GM21360 (cell line): ENCODE results near the gene UBA1.

ENCODE experiments used
- ATAC-seq: cut with Tn5 transposase; IDR thresholded peaks from one replicate; pipeline ENCODE4 v1.9.1; 2021; ENCODE audit warnings: mild to moderate bottlenecking, moderate library complexity; ENCODE audit not compliant: unreplicated experiment

The UBA1 gene

GRCh38 chrX:47187106-47187677 is 6.4 kb upstream of the UBA1 start:
- ATAC-seq = no peak

DNA sequence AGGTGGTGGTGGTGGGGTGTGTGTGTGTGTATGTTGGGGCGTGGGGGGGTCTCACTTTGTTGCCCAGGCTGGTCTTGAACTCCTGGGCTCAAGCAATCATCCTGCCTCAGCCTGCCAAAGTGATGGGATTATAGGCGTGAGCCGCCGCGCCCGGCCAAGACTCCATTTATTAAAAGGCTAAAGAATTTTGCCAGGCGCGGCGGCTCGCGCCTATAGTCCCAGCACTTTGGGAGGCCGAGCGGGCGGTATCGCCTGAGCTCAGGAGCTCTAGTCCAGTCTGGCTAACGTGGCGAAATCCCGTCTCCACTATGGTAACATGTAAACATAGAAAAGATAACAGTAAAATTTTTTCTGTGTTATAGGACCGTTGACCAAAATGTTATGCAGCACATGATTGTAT is 3.7 kb upstream of the UBA1 start:
- no peak for ATAC-seq

GRCh38 chrX:47190445-47191269 is 3.0 kb upstream of the UBA1 start:
- ATAC-seq = peak; percentile 45

DNA sequence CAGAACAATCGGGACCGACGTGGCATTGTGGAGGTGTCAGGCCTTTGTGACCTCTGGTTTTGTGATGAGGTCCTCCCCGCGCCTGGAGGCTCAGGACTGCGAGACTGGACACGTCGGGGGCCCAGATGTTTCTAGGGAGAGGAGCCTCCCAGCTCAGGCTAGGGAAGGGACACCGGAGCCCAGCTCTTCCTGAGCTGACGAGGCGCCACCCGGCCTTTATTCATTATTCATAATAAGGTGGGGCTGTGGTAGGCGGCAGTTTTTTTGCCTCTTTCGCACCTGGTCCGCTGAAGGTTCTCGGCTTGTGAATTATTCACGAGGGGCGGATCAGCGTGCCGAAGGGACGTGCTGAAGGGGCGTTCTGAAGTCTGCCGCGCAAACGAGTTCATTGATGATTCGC is 2.3 kb upstream of the UBA1 start:
- no peak for ATAC-seq

DNA sequence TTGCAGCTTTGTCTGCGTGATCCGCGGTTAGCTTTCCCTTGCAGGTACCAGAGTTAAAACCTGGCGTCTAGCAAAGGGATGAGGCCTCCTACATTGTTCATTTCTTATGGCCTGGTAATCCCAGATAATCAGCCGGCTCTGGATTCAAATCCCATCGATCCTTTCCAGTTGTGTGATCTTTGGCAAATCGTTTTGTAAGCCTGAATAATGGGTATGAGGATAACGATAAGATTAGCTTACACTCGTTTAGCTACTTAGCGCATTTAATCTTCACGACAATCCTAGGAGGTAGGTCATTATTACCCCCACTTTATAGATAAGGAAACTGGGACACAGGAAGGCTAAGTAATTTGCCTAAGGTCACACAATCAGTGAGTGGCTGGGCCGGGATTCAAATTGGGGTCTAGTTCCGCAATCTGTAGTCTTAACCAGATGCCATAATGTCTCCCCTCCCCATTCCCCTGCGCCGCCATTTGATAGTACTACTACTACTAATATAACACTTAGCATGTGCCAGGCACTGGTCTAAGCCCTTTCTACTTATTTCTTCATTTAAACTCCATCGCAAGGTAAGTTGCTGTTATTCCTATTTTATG is 1.7 kb upstream of the UBA1 start:
- no peak for ATAC-seq

GRCh38 chrX:47194194-47194787 is 662 bp downstream of the UBA1 start:
- ATAC-seq = no peak

DNA sequence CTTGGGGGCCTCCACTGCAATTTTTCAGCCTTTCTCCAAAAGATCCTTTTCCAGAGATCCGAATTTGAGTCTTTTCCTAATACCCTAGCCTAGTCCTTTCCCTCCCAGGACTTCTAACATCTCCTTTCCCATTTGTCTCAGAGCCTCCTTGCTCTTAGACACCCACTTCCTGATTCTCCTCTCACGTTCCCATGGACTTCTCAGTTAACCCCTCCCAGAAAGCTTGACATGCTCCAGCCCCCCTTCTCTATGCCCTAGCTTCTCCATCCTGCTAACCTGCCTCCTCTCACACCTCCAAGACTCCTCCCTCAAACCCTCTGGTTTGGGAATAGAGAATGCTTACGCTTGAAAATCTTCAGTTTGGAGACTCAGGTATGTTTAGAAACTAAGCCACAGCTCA is 2.5 kb downstream of the UBA1 start:
- ATAC-seq = no peak

DNA sequence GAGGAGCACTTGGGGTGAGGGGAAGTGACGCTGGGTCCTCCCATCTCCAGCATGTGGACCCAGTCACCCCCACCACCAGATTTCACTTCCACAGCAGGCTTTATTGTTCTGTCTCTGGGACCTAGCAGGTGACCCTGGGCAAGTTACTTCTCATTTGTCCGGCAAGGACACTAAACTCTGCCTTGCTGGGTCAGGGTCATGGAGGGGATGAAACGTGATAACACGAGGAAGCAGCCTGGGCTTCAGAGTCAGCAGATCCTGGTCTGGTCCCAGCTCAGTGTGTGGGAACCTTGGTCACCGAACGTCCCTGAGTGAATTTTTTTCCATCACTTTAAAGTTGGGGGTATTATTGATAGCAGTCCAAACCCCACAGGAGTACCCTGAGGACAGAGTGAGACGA is 3.9 kb downstream of the UBA1 start:
- ATAC-seq = no peak

DNA sequence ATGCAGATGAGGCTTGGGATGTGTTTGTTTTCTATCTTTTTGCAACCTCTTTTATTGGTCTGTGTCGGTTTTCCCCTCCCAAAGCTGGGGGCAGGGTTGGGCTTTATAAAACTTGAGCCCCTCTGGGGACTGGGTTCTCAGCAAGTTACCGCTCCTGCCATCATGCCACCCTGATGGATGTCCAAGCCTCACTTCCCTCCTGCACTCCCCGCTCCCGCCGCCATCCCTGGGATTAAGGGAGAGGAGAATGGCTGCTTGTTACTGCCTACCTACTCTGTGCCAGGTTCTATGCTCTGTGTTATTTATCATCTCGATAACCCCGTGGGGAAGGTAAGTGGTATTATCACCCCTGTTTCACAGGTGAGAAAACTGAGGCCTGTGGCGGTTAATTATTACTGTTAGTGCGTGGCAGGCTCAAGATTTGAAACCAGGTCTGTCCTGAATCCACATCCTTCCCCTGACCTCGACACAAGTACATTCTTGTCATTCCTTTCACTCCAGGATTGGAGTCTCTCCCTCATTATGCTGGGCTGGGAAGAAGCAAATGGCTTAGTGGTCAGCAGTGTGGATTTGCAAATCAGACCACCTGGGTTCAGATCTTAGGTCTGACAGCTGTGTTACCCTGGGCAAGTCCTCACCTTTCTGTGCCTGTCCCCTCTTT is 4.5 kb downstream of the UBA1 start:
- ATAC-seq = no peak

DNA sequence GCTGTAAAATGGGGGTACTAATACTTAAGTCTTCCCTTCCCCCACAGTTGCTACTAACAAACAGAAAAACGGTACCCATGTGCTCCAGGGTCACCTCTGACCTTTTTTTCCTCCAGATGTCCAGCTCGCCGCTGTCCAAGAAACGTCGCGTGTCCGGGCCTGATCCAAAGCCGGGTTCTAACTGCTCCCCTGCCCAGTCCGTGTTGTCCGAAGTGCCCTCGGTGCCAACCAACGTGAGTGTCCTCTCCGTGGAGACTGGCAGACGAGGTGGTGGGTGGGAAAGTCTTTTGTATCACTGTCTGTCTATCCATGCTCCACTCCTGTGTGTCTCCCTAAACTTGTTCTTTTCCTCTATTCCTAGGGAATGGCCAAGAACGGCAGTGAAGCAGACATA is 5.1 kb downstream of the UBA1 start:
- no peak for ATAC-seq

GRCh38 chrX:47199286-47199685 is 5.7 kb downstream of the UBA1 start:
- no peak for ATAC-seq

DNA sequence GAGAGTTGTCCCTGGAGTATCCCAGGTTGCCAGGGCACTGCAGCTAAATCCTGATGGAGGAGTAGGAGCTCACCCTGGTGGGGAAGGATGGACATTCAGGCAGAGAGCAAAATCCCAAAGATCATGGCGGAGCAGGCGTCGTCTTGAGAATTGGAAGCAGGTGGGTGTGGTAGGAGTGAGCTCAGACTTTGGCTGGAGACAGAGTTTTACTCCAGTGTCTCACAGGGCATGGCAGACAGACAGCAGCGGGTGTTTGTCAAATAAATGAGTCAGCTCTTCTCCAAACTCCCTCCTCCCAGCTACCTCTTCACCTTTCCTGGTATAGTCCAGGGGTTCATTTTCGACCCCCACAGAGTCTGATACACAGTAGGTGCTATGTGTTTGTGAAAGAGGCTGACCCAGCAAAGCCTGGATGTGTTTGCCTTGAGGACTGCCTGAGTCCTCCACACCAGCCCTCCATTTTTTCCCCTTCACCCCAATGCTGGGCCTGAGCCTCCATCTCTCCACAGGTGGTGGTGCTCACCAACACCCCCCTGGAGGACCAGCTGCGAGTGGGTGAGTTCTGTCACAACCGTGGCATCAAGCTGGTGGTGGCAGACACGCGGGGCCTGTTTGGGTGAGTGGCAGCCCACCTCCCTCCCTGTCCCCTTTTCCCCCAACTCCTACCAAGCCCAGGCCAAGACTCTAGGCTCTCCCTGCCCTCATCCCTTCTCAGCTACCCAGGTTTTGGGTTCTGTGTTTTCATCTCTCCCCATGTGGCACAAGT is 6.9 kb downstream of the UBA1 start:
- ATAC-seq = no peak

GRCh38 chrX:47201345-47201944 is 7.8 kb downstream of the UBA1 start:
- ATAC-seq = no peak

- ATAC-seq = no peak
Measured at GRCh38 chrX:47202316-47202715, 8.7 kb downstream of the UBA1 start.

DNA sequence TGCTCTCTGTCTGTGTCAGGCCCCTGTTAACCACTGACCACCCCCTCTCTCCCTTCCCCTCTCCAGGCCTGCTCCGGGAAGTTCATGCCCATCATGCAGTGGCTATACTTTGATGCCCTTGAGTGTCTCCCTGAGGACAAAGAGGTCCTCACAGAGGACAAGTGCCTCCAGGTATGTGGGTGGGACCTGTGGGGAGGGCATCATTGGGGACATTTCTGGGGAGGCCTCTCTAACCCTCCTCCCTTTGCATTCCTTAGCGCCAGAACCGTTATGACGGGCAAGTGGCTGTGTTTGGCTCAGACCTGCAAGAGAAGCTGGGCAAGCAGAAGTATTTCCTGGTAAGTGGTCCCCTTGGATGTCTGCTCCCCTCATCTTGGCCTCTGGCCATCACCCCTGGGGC is 9.2 kb downstream of the UBA1 start:
- ATAC-seq = no peak

DNA sequence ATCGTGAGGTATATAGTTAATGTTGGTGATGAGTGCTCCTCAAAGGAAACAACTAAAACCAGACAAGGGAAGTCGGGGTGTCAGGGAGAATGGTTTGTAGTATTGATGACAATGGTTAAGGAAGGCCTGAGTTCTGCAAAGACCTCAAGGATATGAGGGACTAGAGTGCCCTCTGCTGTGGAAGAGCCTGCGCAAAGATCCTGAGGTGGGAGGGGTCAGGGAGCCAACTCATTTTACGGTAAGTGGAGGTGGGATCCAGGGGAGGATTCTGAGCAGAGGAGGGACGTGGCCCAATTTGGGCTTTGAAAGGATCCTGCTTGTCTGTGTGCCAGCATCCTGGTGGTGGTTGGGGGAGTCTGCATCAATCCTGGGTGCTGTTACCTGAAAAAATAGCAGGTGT is 11.3 kb downstream of the UBA1 start:
- no peak for ATAC-seq

- ATAC-seq = no peak
Measured at GRCh38 chrX:47206316-47206715, 12.7 kb downstream of the UBA1 start.

DNA sequence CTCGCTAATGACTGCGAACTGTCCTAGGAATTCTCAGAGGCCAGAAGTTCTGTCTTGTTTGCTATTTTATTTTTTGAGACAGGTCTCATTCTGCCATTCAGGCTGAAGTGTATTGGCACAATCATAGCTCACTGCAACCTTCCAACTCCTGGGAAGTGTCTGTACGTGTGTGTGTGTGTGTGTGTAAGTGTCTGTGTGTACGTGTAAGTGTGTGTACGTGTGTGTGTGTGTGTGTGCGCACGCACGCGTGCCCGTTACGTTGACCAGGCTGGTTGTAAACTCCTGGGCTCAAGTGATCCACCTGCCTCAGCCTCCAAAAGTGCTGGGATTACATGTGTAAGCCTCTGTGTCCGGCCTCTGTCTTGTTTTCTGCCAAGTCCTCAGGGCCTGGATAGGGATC is 14.5 kb downstream of the UBA1 start:
- ATAC-seq = no peak

DNA sequence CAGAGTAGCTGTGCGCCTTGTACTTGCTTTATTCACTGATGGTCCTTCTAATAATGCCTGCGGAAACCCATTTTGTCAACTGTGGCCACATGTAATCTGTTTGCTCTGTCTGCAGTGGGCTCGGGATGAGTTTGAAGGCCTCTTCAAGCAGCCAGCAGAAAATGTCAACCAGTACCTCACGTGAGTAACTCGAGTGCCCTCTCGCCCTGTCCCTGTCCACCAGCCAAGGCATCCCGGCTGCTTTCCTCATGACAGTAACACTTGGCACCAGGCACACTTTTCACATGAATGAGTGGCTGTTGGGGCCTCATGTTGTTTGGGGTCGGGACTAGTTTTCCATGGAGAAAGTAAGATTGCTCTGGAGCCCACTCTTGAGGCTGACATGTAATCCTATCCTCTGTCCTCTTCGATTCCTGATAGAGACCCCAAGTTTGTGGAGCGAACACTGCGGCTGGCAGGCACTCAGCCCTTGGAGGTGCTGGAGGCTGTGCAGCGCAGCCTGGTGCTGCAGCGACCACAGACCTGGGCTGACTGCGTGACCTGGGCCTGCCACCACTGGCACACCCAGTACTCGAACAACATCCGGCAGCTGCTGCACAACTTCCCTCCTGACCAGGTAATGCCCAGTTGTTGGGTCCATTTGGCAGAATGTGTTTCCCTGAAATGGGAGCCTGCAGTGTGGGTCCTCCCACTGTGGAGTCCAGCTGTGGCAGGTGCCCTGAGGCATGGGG is 16.0 kb downstream of the UBA1 start:
- ATAC-seq = no peak
